H1 (cell line): ENCODE measurements around the gene ST3GAL3. TPM values are rescaled to one million over a fixed set of nuclear protein-coding genes. Genes with fewer than 3 reads are reported as not detected.

Experiments used
- BRCA1 ChIP-seq: IDR thresholded peaks from 2 replicates; pipeline ENCODE4 v1.6.1; 2012; ENCODE audit warnings: low read depth, low read length, improper control_type of control experiment
- CBX8 ChIP-seq: fragments of 300-800, 300-1000 bp; sonication (generic); IDR thresholded peaks from 2 replicates; pipeline ENCODE4 v1.7.1; 2016; ENCODE audit warnings: low read depth, low read length, borderline replicate concordance
- EZH2 ChIP-seq: fragments of 200-600 bp; sonication (generic); IDR thresholded peaks from 2 replicates; pipeline ENCODE4 v1.7.1; 2012; ENCODE audit warnings: low read depth, mild to moderate bottlenecking, moderate library complexity, low read length, inconsistent platforms; ENCODE audit not compliant: severe bottlenecking
- RNF2 ChIP-seq: fragments of 200-900, 300-1000 bp; sonication (generic); IDR thresholded peaks from 2 replicates; pipeline ENCODE4 v1.7.1; 2016; ENCODE audit warnings: borderline replicate concordance, low read depth, mild to moderate bottlenecking, antibody characterized with exemption, low read length; ENCODE audit not compliant: poor library complexity, severe bottlenecking; ENCODE audit errors: missing control alignments
- RXRA ChIP-seq: IDR thresholded peaks from 2 replicates; pipeline ENCODE4 v1.6.1; 2011; ENCODE audit warnings: low read depth, mild to moderate bottlenecking, low read length, moderate library complexity; ENCODE audit not compliant: insufficient read depth
- TBP ChIP-seq: IDR thresholded peaks from 2 replicates; pipeline ENCODE4 v1.6.1; 2011; ENCODE audit warnings: low read depth, low read length, improper control_type of control experiment
- polyA plus RNA-seq, 7 experiments: library from polyadenylated mRNA; depleted of rRNA in 3 of 7; stranded (reverse) in 5 of 7; unstranded in 2 of 7; fragments of >200 nt in 5 of 7; fragments of 200-250 nt in 2 of 7; gene quantifications; 1 replicate in 5 of 7; 2 replicates in 1 of 7; 4 replicates in 1 of 7; pipeline versions ENCODE4 v1.2.1 to v1.2.3, GENCODE V29; 2011 to 2013; ENCODE audit warnings: missing spikeins in 2 of 7, mixed read lengths in 2 of 7
- total RNA-seq: library from RNA; stranded (reverse); fragmentation: NEBNext Ultra II Directional; extraction: Animal tissue kit (Norgen Biotek cat#: 25700); gene quantifications from 2 replicates; pipeline ENCODE4 v1.2.1, GENCODE V29; 2021
- TF ChIP-seq, protein P1 (sequence below): fragments of 300-600 bp; sonication (generic); IDR thresholded peaks from 2 replicates; pipeline ENCODE4 v1.7.1; 2012; ENCODE audit warnings: low read length, moderate library complexity, mild to moderate bottlenecking, inconsistent platforms; ENCODE audit not compliant: insufficient replicate concordance
- TF ChIP-seq, protein P2 (sequence below): IDR thresholded peaks from 2 replicates; pipeline ENCODE4 v1.6.1; 2012; ENCODE audit warnings: low read length, inconsistent platforms

The ST3GAL3 gene
- total and polyA plus RNA-seq, 2 of the 8 experiments (the other 6 are each of a cell fraction or from before 2014, with no cell fraction given): 6.8 to 7.0 TPM

DNA sequence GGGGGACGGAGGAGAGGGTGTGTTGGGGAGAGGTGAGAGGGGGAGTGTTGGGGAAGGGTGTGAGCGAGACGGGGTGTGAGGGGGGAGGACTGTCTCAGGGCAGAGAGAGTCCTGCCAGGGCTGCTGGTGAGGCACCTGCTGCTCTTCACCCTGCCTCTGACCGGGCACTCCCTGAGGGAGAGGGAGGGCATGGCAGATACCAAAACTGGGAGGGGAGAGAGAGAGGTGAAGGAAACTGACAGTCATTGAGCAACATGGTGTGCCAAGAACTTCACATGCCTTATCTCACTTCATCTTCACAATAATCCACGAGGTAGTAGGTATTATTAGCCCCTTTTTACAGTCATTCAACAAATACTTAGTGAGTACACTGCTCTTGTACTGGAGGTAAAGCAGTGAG lies 164.9 kb downstream of the ST3GAL3 start (continued):
- TF ChIP-seq, protein P1, sequence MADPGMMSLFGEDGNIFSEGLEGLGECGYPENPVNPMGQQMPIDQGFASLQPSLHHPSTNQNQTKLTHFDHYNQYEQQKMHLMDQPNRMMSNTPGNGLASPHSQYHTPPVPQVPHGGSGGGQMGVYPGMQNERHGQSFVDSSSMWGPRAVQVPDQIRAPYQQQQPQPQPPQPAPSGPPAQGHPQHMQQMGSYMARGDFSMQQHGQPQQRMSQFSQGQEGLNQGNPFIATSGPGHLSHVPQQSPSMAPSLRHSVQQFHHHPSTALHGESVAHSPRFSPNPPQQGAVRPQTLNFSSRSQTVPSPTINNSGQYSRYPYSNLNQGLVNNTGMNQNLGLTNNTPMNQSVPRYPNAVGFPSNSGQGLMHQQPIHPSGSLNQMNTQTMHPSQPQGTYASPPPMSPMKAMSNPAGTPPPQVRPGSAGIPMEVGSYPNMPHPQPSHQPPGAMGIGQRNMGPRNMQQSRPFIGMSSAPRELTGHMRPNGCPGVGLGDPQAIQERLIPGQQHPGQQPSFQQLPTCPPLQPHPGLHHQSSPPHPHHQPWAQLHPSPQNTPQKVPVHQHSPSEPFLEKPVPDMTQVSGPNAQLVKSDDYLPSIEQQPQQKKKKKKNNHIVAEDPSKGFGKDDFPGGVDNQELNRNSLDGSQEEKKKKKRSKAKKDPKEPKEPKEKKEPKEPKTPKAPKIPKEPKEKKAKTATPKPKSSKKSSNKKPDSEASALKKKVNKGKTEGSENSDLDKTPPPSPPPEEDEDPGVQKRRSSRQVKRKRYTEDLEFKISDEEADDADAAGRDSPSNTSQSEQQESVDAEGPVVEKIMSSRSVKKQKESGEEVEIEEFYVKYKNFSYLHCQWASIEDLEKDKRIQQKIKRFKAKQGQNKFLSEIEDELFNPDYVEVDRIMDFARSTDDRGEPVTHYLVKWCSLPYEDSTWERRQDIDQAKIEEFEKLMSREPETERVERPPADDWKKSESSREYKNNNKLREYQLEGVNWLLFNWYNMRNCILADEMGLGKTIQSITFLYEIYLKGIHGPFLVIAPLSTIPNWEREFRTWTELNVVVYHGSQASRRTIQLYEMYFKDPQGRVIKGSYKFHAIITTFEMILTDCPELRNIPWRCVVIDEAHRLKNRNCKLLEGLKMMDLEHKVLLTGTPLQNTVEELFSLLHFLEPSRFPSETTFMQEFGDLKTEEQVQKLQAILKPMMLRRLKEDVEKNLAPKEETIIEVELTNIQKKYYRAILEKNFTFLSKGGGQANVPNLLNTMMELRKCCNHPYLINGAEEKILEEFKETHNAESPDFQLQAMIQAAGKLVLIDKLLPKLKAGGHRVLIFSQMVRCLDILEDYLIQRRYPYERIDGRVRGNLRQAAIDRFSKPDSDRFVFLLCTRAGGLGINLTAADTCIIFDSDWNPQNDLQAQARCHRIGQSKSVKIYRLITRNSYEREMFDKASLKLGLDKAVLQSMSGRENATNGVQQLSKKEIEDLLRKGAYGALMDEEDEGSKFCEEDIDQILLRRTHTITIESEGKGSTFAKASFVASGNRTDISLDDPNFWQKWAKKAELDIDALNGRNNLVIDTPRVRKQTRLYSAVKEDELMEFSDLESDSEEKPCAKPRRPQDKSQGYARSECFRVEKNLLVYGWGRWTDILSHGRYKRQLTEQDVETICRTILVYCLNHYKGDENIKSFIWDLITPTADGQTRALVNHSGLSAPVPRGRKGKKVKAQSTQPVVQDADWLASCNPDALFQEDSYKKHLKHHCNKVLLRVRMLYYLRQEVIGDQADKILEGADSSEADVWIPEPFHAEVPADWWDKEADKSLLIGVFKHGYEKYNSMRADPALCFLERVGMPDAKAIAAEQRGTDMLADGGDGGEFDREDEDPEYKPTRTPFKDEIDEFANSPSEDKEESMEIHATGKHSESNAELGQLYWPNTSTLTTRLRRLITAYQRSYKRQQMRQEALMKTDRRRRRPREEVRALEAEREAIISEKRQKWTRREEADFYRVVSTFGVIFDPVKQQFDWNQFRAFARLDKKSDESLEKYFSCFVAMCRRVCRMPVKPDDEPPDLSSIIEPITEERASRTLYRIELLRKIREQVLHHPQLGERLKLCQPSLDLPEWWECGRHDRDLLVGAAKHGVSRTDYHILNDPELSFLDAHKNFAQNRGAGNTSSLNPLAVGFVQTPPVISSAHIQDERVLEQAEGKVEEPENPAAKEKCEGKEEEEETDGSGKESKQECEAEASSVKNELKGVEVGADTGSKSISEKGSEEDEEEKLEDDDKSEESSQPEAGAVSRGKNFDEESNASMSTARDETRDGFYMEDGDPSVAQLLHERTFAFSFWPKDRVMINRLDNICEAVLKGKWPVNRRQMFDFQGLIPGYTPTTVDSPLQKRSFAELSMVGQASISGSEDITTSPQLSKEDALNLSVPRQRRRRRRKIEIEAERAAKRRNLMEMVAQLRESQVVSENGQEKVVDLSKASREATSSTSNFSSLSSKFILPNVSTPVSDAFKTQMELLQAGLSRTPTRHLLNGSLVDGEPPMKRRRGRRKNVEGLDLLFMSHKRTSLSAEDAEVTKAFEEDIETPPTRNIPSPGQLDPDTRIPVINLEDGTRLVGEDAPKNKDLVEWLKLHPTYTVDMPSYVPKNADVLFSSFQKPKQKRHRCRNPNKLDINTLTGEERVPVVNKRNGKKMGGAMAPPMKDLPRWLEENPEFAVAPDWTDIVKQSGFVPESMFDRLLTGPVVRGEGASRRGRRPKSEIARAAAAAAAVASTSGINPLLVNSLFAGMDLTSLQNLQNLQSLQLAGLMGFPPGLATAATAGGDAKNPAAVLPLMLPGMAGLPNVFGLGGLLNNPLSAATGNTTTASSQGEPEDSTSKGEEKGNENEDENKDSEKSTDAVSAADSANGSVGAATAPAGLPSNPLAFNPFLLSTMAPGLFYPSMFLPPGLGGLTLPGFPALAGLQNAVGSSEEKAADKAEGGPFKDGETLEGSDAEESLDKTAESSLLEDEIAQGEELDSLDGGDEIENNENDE: no peak
- no peak for TF ChIP-seq BRCA1
- TF ChIP-seq, protein P2, sequence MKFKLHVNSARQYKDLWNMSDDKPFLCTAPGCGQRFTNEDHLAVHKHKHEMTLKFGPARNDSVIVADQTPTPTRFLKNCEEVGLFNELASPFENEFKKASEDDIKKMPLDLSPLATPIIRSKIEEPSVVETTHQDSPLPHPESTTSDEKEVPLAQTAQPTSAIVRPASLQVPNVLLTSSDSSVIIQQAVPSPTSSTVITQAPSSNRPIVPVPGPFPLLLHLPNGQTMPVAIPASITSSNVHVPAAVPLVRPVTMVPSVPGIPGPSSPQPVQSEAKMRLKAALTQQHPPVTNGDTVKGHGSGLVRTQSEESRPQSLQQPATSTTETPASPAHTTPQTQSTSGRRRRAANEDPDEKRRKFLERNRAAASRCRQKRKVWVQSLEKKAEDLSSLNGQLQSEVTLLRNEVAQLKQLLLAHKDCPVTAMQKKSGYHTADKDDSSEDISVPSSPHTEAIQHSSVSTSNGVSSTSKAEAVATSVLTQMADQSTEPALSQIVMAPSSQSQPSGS: no peak
- TF ChIP-seq CBX8: no peak
- no peak for TF ChIP-seq RNF2
- no peak for TF ChIP-seq TBP
- no peak for TF ChIP-seq RXRA
- no peak for TF ChIP-seq EZH2
